ENCODE data around the gene TRAF7. TPM values are rescaled to one million over a fixed set of nuclear protein-coding genes. Genes with fewer than 3 reads are reported as not detected.

TRAF7 gene
- total RNA-seq, 2 donors from 2014 or later, result 102 to 131 TPM

- Histone ChIP-seq H3K4me1 (peaks cover 58% of the 10 kb centered on the region), H3K36me3 (no peaks in the 10 kb centered on the region), H3K27me3 (no peaks in the 10 kb centered on the region), H3K4me3 (peak overlapping the region; percentile 69), H3K9me3 (no peaks in the 10 kb centered on the region), H3K9ac (ENCODE audit: low read depth in 2 of 2, low read length in 2 of 2) (peak overlapping the region; percentile 74 to 84), H3K27ac (peak overlapping the region; percentile 47)
- intact Hi-C loops (cut with DNase I), result no loop called here
- peak; percentile 39 for DNase-seq
- TF ChIP-seq CTCF (IDR thresholded peaks at IDR 0.05), result no peak
Observed at GRCh38 chr16:2155977-2156848, 631 bp downstream of the TRAF7 start.

- no peaks in the 10 kb centered on the region for H3K27me3 ChIP-seq
- H3K4me3 ChIP-seq, result peak overlapping the region; percentile 69
- peak overlapping the region; percentile 74 to 84 for H3K9ac ChIP-seq (ENCODE audit: low read depth in 2 of 2, low read length in 2 of 2)
- no peak overlapping the region for H3K27ac ChIP-seq
- no peaks in the 10 kb centered on the region for H3K36me3 ChIP-seq
- peaks cover 55% of the 10 kb centered on the region for H3K4me1 ChIP-seq
- no peak for TF ChIP-seq CTCF (IDR thresholded peaks at IDR 0.05)
- no peak for DNase-seq
- intact Hi-C loops (cut with DNase I), result no loop called here
- H3K9me3 ChIP-seq, result no peaks in the 10 kb centered on the region
Observed at GRCh38 chr16:2156849-2157224, 1.3 kb downstream of the TRAF7 start.

DNA sequence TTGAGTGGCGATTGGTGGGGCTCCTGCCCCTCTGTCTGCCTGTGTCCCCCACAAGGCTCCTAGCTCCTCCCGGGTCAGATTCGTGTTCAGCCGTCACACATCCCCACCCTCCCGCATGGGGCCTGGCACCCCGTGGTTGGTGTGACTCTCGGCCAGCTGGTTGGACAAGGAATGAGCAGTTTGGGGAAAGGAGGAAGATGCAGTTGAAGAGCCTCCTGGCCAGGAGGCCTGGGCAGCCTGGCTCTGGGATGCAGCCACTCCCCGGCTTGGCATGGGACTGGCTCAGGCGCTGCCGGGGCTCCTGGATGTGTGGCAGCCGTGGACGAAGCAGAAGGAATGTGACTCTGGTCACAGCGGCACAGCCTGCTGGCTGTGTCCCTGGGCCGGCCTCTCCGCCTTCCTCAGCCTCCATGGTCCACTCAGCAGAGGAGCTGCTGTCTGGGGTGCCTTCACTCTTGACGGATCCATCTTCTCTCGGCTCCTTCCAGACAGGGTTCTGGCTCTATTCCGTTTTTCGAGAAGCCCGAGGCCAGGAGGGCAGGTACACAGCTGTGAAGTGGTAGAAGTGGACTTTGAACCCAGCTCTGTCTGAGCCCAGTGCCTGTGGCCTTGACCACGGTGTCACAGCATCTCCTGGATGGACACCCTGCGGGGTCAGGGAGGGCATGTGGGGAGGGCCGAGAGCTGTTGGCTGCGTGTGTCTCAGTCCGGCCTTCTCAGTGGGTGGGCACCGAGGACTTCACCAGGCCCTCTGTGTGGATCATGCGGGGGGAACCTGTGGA, 2.1 kb downstream of the TRAF7 start:
- H3K4me1 ChIP-seq, result peaks cover 55% of the 10 kb centered on the region
- no peak for TF ChIP-seq CTCF (IDR thresholded peaks at IDR 0.05)
- no peak overlapping the region for H3K4me3 ChIP-seq
- intact Hi-C loops (cut with DNase I), result no loop called here
- H3K9ac ChIP-seq (ENCODE audit: low read depth in 2 of 2, low read length in 2 of 2), result peak overlapping the region; percentile 26 to 74
- no peaks in the 10 kb centered on the region for H3K9me3 ChIP-seq
- H3K27ac ChIP-seq, result peak overlapping the region; percentile 51
- DNase-seq, result peak; percentile 70
- no peaks in the 10 kb centered on the region for H3K36me3 ChIP-seq
- no peaks in the 10 kb centered on the region for H3K27me3 ChIP-seq

DNA sequence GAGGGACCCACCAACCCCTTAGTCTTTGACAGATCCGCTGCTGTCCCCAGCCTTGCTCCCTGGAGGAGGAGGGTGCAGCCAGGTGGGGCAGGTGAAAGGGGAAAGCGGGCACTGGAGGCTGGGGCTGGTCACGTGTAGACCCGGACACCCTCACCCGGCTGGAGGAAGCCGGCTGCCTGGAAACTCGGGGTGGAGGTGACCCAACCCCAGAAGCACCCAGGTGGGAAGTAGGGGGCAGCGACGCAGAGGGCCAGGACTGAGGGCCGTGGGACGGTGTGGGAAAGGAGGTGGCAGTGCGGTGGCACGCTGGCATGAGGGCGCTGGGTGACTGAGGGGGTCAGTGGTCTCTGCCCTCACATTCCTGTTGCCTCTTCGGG, 2.7 kb downstream of the TRAF7 start:
- H3K4me1 ChIP-seq, result peaks cover 53% of the 10 kb centered on the region
- H3K27ac ChIP-seq, result peak overlapping the region; percentile 39
- no peaks in the 10 kb centered on the region for H3K9me3 ChIP-seq
- no peak overlapping the region for H3K4me3 ChIP-seq
- peak overlapping the region; percentile 73 to 74 for H3K9ac ChIP-seq (ENCODE audit: low read depth in 2 of 2, low read length in 2 of 2)
- no peak for DNase-seq
- intact Hi-C loops (cut with DNase I), result no loop called here
- no peaks in the 10 kb centered on the region for H3K36me3 ChIP-seq
- H3K27me3 ChIP-seq, result no peaks in the 10 kb centered on the region
- no peak for TF ChIP-seq CTCF (IDR thresholded peaks at IDR 0.05)

- Histone ChIP-seq H3K36me3 (no peaks in the 10 kb centered on the region), H3K4me3 (peak overlapping the region; percentile 17), H3K27ac (peak overlapping the region; percentile 39), H3K9ac (ENCODE audit: low read depth in 2 of 2, low read length in 2 of 2) (peak overlapping the region; percentile 71 to 73), H3K4me1 (peaks cover 52% of the 10 kb centered on the region), H3K27me3 (no peaks in the 10 kb centered on the region), H3K9me3 (no peaks in the 10 kb centered on the region)
- TF ChIP-seq CTCF (IDR thresholded peaks at IDR 0.05), result no peak
- intact Hi-C loops (cut with DNase I), result no loop called here
- DNase-seq, result peak; percentile 77
Observed at GRCh38 chr16:2159175-2159838, 3.7 kb downstream of the TRAF7 start.

All from colonic mucosa (tissue), 4 donors.